ENCODE results near the gene CRADD.

CRADD gene

GRCh38 chr12:93844164-93844784 is 167.1 kb downstream of the CRADD start:
- no peak overlapping the region for H3K4me3 ChIP-seq (ENCODE audit: low read length)
- H3K36me3 ChIP-seq (ENCODE audit: control insufficient read depth, insufficient read depth, low read length, severe bottlenecking) = no peaks in the 10 kb centered on the region
- no peaks in the 10 kb centered on the region for H3K27me3 ChIP-seq (replicated peaks; ENCODE audit: control insufficient read depth, insufficient read depth, low read length)
- H3K9me3 ChIP-seq (ENCODE audit: control insufficient read depth, low read length) = no peaks in the 10 kb centered on the region
- no peak for DNase-seq (ENCODE audit: low read depth)
- H3K9ac ChIP-seq (ENCODE audit: low read length) = no peak overlapping the region
- peaks cover 9% of the 10 kb centered on the region for H3K4me1 ChIP-seq (ENCODE audit: control insufficient read depth, insufficient read depth, low read length)

- no peak for DNase-seq (ENCODE audit: low read depth)
- H3K27me3 ChIP-seq (replicated peaks; ENCODE audit: control insufficient read depth, insufficient read depth, low read length) = no peaks in the 10 kb centered on the region
- H3K4me3 ChIP-seq (ENCODE audit: low read length) = no peak overlapping the region
- no peaks in the 10 kb centered on the region for H3K9me3 ChIP-seq (ENCODE audit: control insufficient read depth, low read length)
- peaks cover 9% of the 10 kb centered on the region for H3K4me1 ChIP-seq (ENCODE audit: control insufficient read depth, insufficient read depth, low read length)
- no peak overlapping the region for H3K9ac ChIP-seq (ENCODE audit: low read length)
- H3K36me3 ChIP-seq (ENCODE audit: control insufficient read depth, insufficient read depth, low read length, severe bottlenecking) = no peaks in the 10 kb centered on the region
Measured at GRCh38 chr12:93846936-93847516, 169.9 kb downstream of the CRADD start.

GRCh38 chr12:93847517-93848474 is 170.6 kb downstream of the CRADD start:
- H3K9ac ChIP-seq (ENCODE audit: low read length) = no peak overlapping the region
- no peak for DNase-seq (ENCODE audit: low read depth)
- peaks cover 9% of the 10 kb centered on the region for H3K4me1 ChIP-seq (ENCODE audit: control insufficient read depth, insufficient read depth, low read length)
- H3K36me3 ChIP-seq (ENCODE audit: control insufficient read depth, insufficient read depth, low read length, severe bottlenecking) = no peaks in the 10 kb centered on the region
- H3K27me3 ChIP-seq (replicated peaks; ENCODE audit: control insufficient read depth, insufficient read depth, low read length) = no peaks in the 10 kb centered on the region
- no peak overlapping the region for H3K4me3 ChIP-seq (ENCODE audit: low read length)
- no peaks in the 10 kb centered on the region for H3K9me3 ChIP-seq (ENCODE audit: control insufficient read depth, low read length)

- DNase-seq (ENCODE audit: low read depth) = no peak
Measured at GRCh38 chr12:93848523-93849101, 171.4 kb downstream of the CRADD start.

GRCh38 chr12:93849946-93850345 is 172.8 kb downstream of the CRADD start:
- Histone ChIP-seq H3K36me3 (ENCODE audit: control insufficient read depth, insufficient read depth, low read length, severe bottlenecking) (no peaks in the 10 kb centered on the region), H3K27me3 (replicated peaks; ENCODE audit: control insufficient read depth, insufficient read depth, low read length) (no peaks in the 10 kb centered on the region)
- DNase-seq (ENCODE audit: low read depth) = no peak

More at GRCh38 chr12:93848523-93849101, 171.4 kb downstream of the CRADD start:
- Histone ChIP-seq H3K4me1 (ENCODE audit: control insufficient read depth, insufficient read depth, low read length) (peaks cover 9% of the 10 kb centered on the region), H3K36me3 (ENCODE audit: control insufficient read depth, insufficient read depth, low read length, severe bottlenecking) (no peaks in the 10 kb centered on the region), H3K9me3 (ENCODE audit: control insufficient read depth, low read length) (no peaks in the 10 kb centered on the region), H3K9ac (ENCODE audit: low read length) (no peak overlapping the region), H3K4me3 (ENCODE audit: low read length) (no peak overlapping the region), H3K27me3 (replicated peaks; ENCODE audit: control insufficient read depth, insufficient read depth, low read length) (no peaks in the 10 kb centered on the region)

GRCh38 chr12:93850481-93851256 is 173.5 kb downstream of the CRADD start:
- H3K9me3 ChIP-seq (ENCODE audit: control insufficient read depth, low read length) = no peaks in the 10 kb centered on the region
- H3K36me3 ChIP-seq (ENCODE audit: control insufficient read depth, insufficient read depth, low read length, severe bottlenecking) = no peaks in the 10 kb centered on the region
- H3K9ac ChIP-seq (ENCODE audit: low read length) = no peak overlapping the region
- H3K4me1 ChIP-seq (ENCODE audit: control insufficient read depth, insufficient read depth, low read length) = no peaks in the 10 kb centered on the region
- no peak for DNase-seq (ENCODE audit: low read depth)
- H3K27me3 ChIP-seq (replicated peaks; ENCODE audit: control insufficient read depth, insufficient read depth, low read length) = no peaks in the 10 kb centered on the region
- H3K4me3 ChIP-seq (ENCODE audit: low read length) = no peak overlapping the region

More at GRCh38 chr12:93849946-93850345, 172.8 kb downstream of the CRADD start:
- Histone ChIP-seq H3K4me1 (ENCODE audit: control insufficient read depth, insufficient read depth, low read length) (no peaks in the 10 kb centered on the region), H3K9me3 (ENCODE audit: control insufficient read depth, low read length) (no peaks in the 10 kb centered on the region), H3K9ac (ENCODE audit: low read length) (no peak overlapping the region), H3K4me3 (ENCODE audit: low read length) (no peak overlapping the region)

- DNase-seq (ENCODE audit: low read depth) = no peak
- H3K9me3 ChIP-seq (ENCODE audit: control insufficient read depth, low read length) = no peaks in the 10 kb centered on the region
- H3K9ac ChIP-seq (ENCODE audit: low read length) = no peak overlapping the region
- H3K27me3 ChIP-seq (replicated peaks; ENCODE audit: control insufficient read depth, insufficient read depth, low read length) = no peaks in the 10 kb centered on the region
- H3K36me3 ChIP-seq (ENCODE audit: control insufficient read depth, insufficient read depth, low read length, severe bottlenecking) = no peaks in the 10 kb centered on the region
- peaks cover 3% of the 10 kb centered on the region for H3K4me1 ChIP-seq (ENCODE audit: control insufficient read depth, insufficient read depth, low read length)
- H3K4me3 ChIP-seq (ENCODE audit: low read length) = no peak overlapping the region
Measured at GRCh38 chr12:93851257-93851671, 174.1 kb downstream of the CRADD start.

GRCh38 chr12:93852173-93852591 is 175.0 kb downstream of the CRADD start:
- H3K4me1 ChIP-seq (ENCODE audit: control insufficient read depth, insufficient read depth, low read length) = peaks cover 11% of the 10 kb centered on the region
- H3K9ac ChIP-seq (ENCODE audit: low read length) = no peak overlapping the region
- H3K9me3 ChIP-seq (ENCODE audit: control insufficient read depth, low read length) = no peaks in the 10 kb centered on the region
- DNase-seq (ENCODE audit: low read depth) = no peak
- no peaks in the 10 kb centered on the region for H3K27me3 ChIP-seq (replicated peaks; ENCODE audit: control insufficient read depth, insufficient read depth, low read length)
- H3K36me3 ChIP-seq (ENCODE audit: control insufficient read depth, insufficient read depth, low read length, severe bottlenecking) = no peaks in the 10 kb centered on the region
- H3K4me3 ChIP-seq (ENCODE audit: low read length) = no peak overlapping the region

- Histone ChIP-seq H3K9me3 (ENCODE audit: control insufficient read depth, low read length) (no peaks in the 10 kb centered on the region), H3K9ac (ENCODE audit: low read length) (no peak overlapping the region), H3K27me3 (replicated peaks; ENCODE audit: control insufficient read depth, insufficient read depth, low read length) (no peaks in the 10 kb centered on the region), H3K36me3 (ENCODE audit: control insufficient read depth, insufficient read depth, low read length, severe bottlenecking) (no peaks in the 10 kb centered on the region), H3K4me1 (ENCODE audit: control insufficient read depth, insufficient read depth, low read length) (peaks cover 21% of the 10 kb centered on the region), H3K4me3 (ENCODE audit: low read length) (no peak overlapping the region)
- no peak for DNase-seq (ENCODE audit: low read depth)
Measured at GRCh38 chr12:93853698-93854478, 176.7 kb downstream of the CRADD start.

GRCh38 chr12:93855261-93855660 is 178.1 kb downstream of the CRADD start:
- H3K9me3 ChIP-seq (ENCODE audit: control insufficient read depth, low read length) = no peaks in the 10 kb centered on the region
- no peak overlapping the region for H3K4me3 ChIP-seq (ENCODE audit: low read length)
- H3K27me3 ChIP-seq (replicated peaks; ENCODE audit: control insufficient read depth, insufficient read depth, low read length) = no peaks in the 10 kb centered on the region
- no peaks in the 10 kb centered on the region for H3K36me3 ChIP-seq (ENCODE audit: control insufficient read depth, insufficient read depth, low read length, severe bottlenecking)
- no peak overlapping the region for H3K9ac ChIP-seq (ENCODE audit: low read length)
- peaks cover 21% of the 10 kb centered on the region for H3K4me1 ChIP-seq (ENCODE audit: control insufficient read depth, insufficient read depth, low read length)
- DNase-seq (ENCODE audit: low read depth) = no peak
